ENCODE measurements around the gene UHRF1. TPM values are rescaled to one million over a fixed set of nuclear protein-coding genes. Genes with fewer than 3 reads are reported as not detected.
A peak's percentile ranks its signal among the peaks of the same experiment; 100 is the strongest.
"Not testable (repeated sequence)": the region's sequence is repeated elsewhere in the genome, so short reads cannot be mapped to it uniquely, and the experiment has no call there.

The UHRF1 gene
- total and polyA plus RNA-seq, 7 donors = 0.36 to 10.5 (median 1.5) TPM

DNA sequence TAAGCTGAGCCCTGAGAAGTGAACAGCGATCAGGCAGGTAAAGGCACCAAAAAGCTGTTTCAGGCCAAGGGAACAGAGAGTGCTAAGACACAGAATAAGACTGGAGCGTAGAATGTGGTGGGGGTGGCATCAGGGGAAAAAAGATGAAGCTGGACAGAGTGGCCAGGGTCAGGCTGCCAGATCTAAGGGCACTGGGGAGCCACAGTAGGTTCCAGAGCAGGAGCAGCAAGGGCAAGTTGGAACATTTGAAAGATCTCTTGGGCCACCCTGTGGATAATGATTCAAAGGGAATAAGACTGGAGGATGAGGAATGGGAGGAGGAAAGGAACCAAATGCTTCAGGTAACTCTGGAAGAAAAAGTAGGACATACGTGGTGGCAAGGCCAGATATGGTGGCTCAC lies 35.4 kb upstream of the UHRF1 start:
- Histone ChIP-seq H3K27me3 (no peaks in the 10 kb centered on the region), H3K36me3 (no peaks in the 10 kb centered on the region), H3K9me3 (no peaks in the 10 kb centered on the region), H3K4me1 (peaks cover 0 to 18% (median 15%) of the 10 kb centered on the region in 4 donors), H3K27ac (no peak overlapping the region), H3K4me3 (no peak overlapping the region)
- intact Hi-C loops (cut with DNase I) = loop anchor here (2.0 to 5.0 kb wide), 2 partner anchors 93 to 157 kb away; partner anchors contain the start of gene KDM4B
- TF ChIP-seq EP300 (IDR thresholded peaks at IDR 0.05) (no peak), POLR2AphosphoS5 (IDR thresholded peaks at IDR 0.05) (no peak), POLR2A (IDR thresholded peaks at IDR 0.05) (no peak)
- TF ChIP-seq, protein P1, sequence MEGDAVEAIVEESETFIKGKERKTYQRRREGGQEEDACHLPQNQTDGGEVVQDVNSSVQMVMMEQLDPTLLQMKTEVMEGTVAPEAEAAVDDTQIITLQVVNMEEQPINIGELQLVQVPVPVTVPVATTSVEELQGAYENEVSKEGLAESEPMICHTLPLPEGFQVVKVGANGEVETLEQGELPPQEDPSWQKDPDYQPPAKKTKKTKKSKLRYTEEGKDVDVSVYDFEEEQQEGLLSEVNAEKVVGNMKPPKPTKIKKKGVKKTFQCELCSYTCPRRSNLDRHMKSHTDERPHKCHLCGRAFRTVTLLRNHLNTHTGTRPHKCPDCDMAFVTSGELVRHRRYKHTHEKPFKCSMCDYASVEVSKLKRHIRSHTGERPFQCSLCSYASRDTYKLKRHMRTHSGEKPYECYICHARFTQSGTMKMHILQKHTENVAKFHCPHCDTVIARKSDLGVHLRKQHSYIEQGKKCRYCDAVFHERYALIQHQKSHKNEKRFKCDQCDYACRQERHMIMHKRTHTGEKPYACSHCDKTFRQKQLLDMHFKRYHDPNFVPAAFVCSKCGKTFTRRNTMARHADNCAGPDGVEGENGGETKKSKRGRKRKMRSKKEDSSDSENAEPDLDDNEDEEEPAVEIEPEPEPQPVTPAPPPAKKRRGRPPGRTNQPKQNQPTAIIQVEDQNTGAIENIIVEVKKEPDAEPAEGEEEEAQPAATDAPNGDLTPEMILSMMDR (IDR thresholded peaks at IDR 0.05) = no peak
- 87 to 94% methylated on average over 3 of the region's 3 CpGs for WGBS, 2 donors
- DNase-seq = no peak

DNA sequence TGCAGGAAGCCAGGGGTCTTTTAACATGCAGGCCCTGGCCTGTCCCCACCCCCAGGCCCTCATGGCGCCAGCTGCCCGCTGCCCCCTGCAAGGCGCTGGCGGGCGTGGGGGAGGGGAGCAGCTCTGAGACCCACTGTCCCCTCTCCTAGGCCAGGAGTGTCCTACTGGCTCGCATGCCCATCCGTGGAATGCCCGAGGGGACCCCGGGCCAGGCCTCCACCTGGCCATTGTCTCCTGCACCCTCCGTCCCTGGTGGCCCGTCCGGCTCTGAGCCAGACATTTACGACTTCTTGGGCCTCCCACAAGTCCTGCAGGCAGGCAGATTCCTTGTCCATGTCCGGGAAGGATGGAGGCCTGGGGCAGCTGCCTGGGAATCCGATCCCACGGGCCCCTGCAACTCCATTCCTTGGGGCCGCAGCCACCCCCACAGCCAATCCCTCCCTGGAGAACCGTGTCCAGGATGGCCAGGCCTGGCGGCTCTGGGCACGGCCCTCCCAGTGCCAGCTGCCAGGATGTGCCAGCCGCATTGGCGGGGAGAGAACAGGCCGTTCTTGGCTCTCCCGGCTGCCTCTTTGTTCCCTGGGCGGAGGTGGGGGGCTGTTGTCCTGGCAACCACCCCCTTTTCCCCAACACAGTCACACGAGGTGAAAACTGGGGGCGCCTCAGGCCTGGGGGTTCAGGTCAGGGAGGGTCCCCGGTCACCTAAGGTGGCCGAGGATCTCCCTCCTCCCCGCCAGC lies 31.4 kb upstream of the UHRF1 start:
- peak; percentile 91 for DNase-seq
- Histone ChIP-seq H3K4me1 (peaks cover 0 to 20% (median 16%) of the 10 kb centered on the region in 4 donors), H3K4me3 (peak overlapping the region in 2 of 4 donors; percentile 7 to 13), H3K9me3 (no peaks in the 10 kb centered on the region), H3K36me3 (no peaks in the 10 kb centered on the region), H3K27ac (peak overlapping the region; percentile 51 to 88 (median 78)), H3K27me3 (no peaks in the 10 kb centered on the region)
- TF ChIP-seq POLR2AphosphoS5 (IDR thresholded peaks at IDR 0.05) (peak in 1 of 4 donors; percentile 67), EP300 (IDR thresholded peaks at IDR 0.05) (peak in 2 of 4 donors; percentile 46 to 80), POLR2A (IDR thresholded peaks at IDR 0.05) (no peak)
- TF ChIP-seq, protein P1 (IDR thresholded peaks at IDR 0.05) = no peak
- 55 to 56% methylated on average over 30 of the region's 30 CpGs for WGBS, 2 donors
- intact Hi-C loops (cut with DNase I) = no loop called here

DNA sequence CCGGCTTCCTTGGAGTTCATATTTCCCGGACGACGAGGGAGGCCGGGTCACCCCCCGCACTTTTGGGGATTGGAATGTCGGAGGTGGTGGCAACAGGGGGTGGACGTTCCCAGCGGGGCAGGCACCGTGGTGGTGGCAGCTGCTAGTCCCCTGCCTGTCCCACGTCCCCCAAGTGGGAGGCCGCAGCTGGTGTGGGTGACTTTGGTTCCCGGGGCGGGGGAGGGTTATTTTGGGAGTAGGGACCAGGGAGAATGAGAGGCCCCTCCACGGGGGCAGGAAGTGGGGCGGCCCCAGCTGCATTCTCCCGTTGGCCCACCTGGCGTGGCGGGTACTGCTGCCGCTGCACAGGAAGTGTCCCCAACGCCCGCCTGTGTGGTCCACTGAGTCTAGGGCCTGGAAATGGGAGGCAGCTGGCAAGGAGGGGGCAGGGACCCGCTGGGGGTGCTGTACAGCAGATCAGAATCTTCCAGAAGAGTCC lies 30.8 kb upstream of the UHRF1 start:
- Histone ChIP-seq H3K4me3 (peak overlapping the region in 2 of 4 donors; percentile 7 to 13), H3K36me3 (no peaks in the 10 kb centered on the region), H3K27ac (peak overlapping the region; percentile 51 to 88 (median 78)), H3K4me1 (peaks cover 0 to 20% (median 16%) of the 10 kb centered on the region in 4 donors), H3K9me3 (no peaks in the 10 kb centered on the region), H3K27me3 (no peaks in the 10 kb centered on the region)
- DNase-seq = no peak
- TF ChIP-seq POLR2A (IDR thresholded peaks at IDR 0.05) = no peak
- no peak for TF ChIP-seq EP300 (IDR thresholded peaks at IDR 0.05)
- TF ChIP-seq POLR2AphosphoS5 (IDR thresholded peaks at IDR 0.05) = no peak
- TF ChIP-seq, protein P1 (IDR thresholded peaks at IDR 0.05) = no peak
- intact Hi-C loops (cut with DNase I) = no loop called here
- WGBS, 2 donors = 32 to 62% methylated on average over 23 of the region's 23 CpGs

DNA sequence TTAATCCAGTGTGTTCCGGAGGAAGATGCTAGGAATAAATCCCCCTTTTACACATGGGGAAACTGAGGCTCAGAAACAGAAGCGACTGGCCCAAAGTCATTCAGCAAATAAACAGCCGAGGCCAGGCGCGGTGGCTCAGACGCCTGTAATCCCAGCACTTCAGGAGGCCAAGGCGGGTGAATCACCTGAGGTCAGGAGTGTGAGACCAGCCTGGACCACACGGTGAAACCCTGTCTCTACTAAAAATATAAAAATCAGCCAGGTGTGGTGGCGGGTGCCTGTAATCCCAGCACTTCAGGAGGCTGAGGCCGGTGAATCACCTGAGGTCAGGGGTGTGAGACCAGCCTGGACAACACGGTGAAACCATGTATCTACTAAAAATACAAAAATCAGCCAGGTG lies 30.3 kb upstream of the UHRF1 start:
- H3K27me3 ChIP-seq = no peaks in the 10 kb centered on the region
- H3K4me1 ChIP-seq = peaks cover 0 to 20% (median 16%) of the 10 kb centered on the region in 4 donors
- DNase-seq = no peak
- TF ChIP-seq, protein P1 (IDR thresholded peaks at IDR 0.05) = no peak
- TF ChIP-seq POLR2A (IDR thresholded peaks at IDR 0.05) (no peak), POLR2AphosphoS5 (IDR thresholded peaks at IDR 0.05) (no peak), EP300 (IDR thresholded peaks at IDR 0.05) (no peak)
- no peak overlapping the region for H3K4me3 ChIP-seq
- H3K36me3 ChIP-seq = no peaks in the 10 kb centered on the region
- 89 to 90% methylated on average over 11 of the region's 11 CpGs for WGBS, 2 donors
- H3K9me3 ChIP-seq = no peaks in the 10 kb centered on the region
- intact Hi-C loops (cut with DNase I) = no loop called here
- peak overlapping the region in 3 of 4 donors; percentile 75 to 88 (median 82) for H3K27ac ChIP-seq

DNA sequence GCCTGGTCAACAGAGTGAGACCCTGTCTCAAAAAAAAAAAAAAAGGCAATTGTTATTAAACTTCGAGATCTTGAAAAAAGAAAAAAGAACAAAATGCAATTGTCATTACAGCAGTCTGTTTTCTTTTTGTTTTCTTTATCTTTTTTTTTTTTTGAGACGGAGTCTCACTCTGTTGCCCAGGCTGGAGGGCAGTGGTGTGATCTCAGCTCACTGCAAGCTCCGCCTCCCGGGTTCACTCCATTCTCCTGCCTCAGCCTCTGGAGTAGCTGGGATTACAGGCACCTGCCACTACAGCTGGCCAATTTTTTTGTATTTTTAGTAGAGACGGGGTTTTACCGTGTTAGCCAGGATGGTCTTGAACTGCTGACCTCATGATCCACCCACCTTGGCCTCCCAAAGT lies 26.4 kb upstream of the UHRF1 start:
- H3K27ac ChIP-seq; H3K9me3 ChIP-seq; DNase-seq; intact Hi-C loops (cut with DNase I); H3K27me3 ChIP-seq; H3K4me3 ChIP-seq; H3K36me3 ChIP-seq: not testable (repeated sequence)
- peaks cover 0 to 13% (median 11%) of the 10 kb centered on the region in 4 donors for H3K4me1 ChIP-seq
- WGBS, 2 donors = 65 to 81% methylated on average over 6 of the region's 6 CpGs

DNA sequence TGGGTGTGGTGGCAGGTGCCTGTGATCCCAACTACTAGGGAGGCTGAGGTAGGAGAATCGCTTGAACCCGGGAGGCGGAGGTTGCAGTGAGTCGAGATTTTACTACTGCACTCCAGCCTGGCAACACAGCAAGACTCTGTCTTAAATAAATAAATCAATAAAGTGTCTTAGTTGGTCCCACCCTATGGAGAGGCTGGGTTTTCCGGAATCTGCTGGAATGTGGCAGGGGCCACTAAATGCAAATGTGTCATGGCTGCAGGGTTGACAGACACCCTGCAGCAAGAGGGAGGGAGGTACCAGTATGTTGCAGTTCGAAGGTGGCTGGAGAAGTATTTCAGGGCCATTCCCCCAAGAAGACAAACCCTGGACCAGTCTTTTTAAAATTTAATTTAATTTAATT lies 24.3 kb upstream of the UHRF1 start:
- H3K36me3 ChIP-seq; H3K27ac ChIP-seq; H3K4me3 ChIP-seq; H3K9me3 ChIP-seq; H3K4me1 ChIP-seq; H3K27me3 ChIP-seq; DNase-seq; intact Hi-C loops (cut with DNase I): not testable (repeated sequence)
- WGBS, 2 donors = 85% methylated on average over 4 to 5 of the region's 6 CpGs

DNA sequence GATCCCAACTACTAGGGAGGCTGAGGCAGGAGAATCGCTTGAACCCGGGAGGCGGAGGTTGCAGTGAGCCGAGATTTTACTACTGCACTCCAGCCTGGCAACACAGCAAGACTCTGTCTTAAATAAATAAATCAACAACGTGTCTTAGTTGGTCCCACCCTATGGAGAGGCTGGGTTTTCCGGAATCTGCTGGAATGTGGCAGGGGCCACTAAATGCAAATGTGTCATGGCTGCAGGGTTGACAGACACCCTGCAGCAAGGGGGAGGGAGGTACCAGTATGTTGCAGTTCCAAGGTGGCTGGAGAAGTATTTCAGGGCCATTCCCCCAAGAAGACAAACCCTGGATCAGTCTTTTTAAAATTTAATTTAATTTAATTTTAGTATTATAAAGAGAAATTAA lies 21.5 kb upstream of the UHRF1 start:
- H3K4me1 ChIP-seq = not testable (repeated sequence)

More for the DNA sequence above, 21.5 kb upstream of the UHRF1 start:
- H3K9me3 ChIP-seq; intact Hi-C loops (cut with DNase I); H3K4me3 ChIP-seq; H3K27me3 ChIP-seq; DNase-seq; H3K27ac ChIP-seq; H3K36me3 ChIP-seq: not testable (repeated sequence)
- WGBS, 2 donors = 37 to 75% methylated on average over 6 of the region's 6 CpGs
